ENCODE data around the gene NMS. TPM values are rescaled to one million over a fixed set of nuclear protein-coding genes. Genes with fewer than 3 reads are reported as not detected.

NMS gene
- total and polyA plus RNA-seq, 2 of the 13 experiments (the other 11 are each of a cell fraction or from before 2014, with no cell fraction given), result not detected

DNA sequence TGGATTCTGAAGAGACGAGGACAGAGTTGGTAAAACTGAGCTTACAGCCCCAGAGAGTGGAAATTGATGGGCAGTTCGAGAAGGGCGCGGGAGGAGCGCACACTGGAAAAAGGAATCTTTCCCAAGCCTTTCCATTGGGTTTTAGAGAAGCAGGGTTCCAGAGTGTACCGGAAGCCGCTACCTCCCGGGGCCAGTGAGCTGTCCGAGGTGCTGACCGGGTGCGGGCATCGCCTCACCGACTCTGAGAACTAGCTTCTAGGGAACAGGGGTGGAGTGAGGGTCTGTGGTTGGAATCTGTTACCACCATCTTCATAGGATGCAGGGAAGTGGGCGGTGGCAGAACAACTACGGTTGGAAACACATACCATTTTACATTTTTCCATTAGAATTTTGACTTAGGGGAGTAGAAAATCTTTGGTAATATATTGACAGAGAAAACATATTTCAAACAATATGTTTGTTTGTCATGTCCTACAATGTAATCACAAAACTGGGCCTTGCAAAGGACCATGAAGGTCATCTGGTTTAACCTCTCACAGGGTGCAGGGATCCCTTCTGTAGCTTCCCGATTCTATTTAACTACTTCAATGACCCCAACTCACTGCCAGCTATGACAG is 724 bp downstream of the NMS start (continued):
- TF ChIP-seq, protein P1, sequence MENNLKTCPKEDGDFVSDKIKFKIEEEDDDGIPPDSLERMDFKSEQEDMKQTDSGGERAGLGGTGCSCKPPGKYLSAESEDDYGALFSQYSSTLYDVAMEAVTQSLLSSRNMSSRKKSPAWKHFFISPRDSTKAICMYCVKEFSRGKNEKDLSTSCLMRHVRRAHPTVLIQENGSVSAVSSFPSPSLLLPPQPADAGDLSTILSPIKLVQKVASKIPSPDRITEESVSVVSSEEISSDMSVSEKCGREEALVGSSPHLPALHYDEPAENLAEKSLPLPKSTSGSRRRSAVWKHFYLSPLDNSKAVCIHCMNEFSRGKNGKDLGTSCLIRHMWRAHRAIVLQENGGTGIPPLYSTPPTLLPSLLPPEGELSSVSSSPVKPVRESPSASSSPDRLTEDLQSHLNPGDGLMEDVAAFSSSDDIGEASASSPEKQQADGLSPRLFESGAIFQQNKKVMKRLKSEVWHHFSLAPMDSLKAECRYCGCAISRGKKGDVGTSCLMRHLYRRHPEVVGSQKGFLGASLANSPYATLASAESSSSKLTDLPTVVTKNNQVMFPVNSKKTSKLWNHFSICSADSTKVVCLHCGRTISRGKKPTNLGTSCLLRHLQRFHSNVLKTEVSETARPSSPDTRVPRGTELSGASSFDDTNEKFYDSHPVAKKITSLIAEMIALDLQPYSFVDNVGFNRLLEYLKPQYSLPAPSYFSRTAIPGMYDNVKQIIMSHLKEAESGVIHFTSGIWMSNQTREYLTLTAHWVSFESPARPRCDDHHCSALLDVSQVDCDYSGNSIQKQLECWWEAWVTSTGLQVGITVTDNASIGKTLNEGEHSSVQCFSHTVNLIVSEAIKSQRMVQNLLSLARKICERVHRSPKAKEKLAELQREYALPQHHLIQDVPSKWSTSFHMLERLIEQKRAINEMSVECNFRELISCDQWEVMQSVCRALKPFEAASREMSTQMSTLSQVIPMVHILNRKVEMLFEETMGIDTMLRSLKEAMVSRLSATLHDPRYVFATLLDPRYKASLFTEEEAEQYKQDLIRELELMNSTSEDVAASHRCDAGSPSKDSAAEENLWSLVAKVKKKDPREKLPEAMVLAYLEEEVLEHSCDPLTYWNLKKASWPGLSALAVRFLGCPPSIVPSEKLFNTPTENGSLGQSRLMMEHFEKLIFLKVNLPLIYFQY (CRISPR knock-in tag; IDR thresholded peaks at IDR 0.05; ENCODE audit: borderline replicate concordance), result 0 out of 2 replicates have a peak, but pooled peaks have one; percentile 44
- TF ChIP-seq ZNF552 (CRISPR knock-in tag; IDR thresholded peaks at IDR 0.05; ENCODE audit: borderline replicate concordance) (0 out of 2 replicates have a peak, but pooled peaks have one; percentile 65), ZNF772 (CRISPR knock-in tag; IDR thresholded peaks at IDR 0.05) (peak; percentile 69; the same call in 1 of the 2 replicates), SOX5 (CRISPR knock-in tag; IDR thresholded peaks at IDR 0.05; ENCODE audit: borderline replicate concordance) (peak; percentile 29; the same call in 1 of the 2 replicates), ETV5 (CRISPR knock-in tag; IDR thresholded peaks at IDR 0.05; ENCODE audit: borderline replicate concordance) (peak; percentile 82), SETDB1 (CRISPR knock-in tag; IDR thresholded peaks at IDR 0.05; ENCODE audit: borderline replicate concordance) (no peak), SPEN (CRISPR knock-in tag; IDR thresholded peaks at IDR 0.05; ENCODE audit: low read depth) (peak; percentile 30; the same call in 1 of the 2 replicates), ZNF839 (CRISPR knock-in tag; IDR thresholded peaks at IDR 0.05; ENCODE audit: borderline replicate concordance) (no peak), CBX2 (IDR thresholded peaks at IDR 0.05; ENCODE audit: low read depth, low read length) (no peak), CBX2 (CRISPR knock-in tag; IDR thresholded peaks at IDR 0.05; ENCODE audit: low read depth) (no peak)
- TF ChIP-seq, protein P2, sequence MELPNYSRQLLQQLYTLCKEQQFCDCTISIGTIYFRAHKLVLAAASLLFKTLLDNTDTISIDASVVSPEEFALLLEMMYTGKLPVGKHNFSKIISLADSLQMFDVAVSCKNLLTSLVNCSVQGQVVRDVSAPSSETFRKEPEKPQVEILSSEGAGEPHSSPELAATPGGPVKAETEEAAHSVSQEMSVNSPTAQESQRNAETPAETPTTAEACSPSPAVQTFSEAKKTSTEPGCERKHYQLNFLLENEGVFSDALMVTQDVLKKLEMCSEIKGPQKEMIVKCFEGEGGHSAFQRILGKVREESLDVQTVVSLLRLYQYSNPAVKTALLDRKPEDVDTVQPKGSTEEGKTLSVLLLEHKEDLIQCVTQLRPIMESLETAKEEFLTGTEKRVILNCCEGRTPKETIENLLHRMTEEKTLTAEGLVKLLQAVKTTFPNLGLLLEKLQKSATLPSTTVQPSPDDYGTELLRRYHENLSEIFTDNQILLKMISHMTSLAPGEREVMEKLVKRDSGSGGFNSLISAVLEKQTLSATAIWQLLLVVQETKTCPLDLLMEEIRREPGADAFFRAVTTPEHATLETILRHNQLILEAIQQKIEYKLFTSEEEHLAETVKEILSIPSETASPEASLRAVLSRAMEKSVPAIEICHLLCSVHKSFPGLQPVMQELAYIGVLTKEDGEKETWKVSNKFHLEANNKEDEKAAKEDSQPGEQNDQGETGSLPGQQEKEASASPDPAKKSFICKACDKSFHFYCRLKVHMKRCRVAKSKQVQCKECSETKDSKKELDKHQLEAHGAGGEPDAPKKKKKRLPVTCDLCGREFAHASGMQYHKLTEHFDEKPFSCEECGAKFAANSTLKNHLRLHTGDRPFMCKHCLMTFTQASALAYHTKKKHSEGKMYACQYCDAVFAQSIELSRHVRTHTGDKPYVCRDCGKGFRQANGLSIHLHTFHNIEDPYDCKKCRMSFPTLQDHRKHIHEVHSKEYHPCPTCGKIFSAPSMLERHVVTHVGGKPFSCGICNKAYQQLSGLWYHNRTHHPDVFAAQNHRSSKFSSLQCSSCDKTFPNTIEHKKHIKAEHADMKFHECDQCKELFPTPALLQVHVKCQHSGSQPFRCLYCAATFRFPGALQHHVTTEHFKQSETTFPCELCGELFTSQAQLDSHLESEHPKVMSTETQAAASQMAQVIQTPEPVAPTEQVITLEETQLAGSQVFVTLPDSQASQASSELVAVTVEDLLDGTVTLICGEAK (IDR thresholded peaks at IDR 0.05), result no peak
- TF ChIP-seq, protein P2 (CRISPR knock-in tag; IDR thresholded peaks at IDR 0.05), result peak; percentile 35; the same call in 1 of the 2 replicates
- TF ChIP-seq, protein P3, sequence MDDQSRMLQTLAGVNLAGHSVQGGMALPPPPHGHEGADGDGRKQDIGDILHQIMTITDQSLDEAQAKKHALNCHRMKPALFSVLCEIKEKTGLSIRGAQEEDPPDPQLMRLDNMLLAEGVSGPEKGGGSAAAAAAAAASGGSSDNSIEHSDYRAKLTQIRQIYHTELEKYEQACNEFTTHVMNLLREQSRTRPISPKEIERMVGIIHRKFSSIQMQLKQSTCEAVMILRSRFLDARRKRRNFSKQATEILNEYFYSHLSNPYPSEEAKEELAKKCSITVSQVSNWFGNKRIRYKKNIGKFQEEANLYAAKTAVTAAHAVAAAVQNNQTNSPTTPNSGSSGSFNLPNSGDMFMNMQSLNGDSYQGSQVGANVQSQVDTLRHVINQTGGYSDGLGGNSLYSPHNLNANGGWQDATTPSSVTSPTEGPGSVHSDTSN (CRISPR knock-in tag; IDR thresholded peaks at IDR 0.05; ENCODE audit: borderline replicate concordance), result no peak
